Activated naive CD4-positive, alpha-beta T cell treated with anti-CD3 and anti-CD28 coated beads, Interleukin-2, amount 50 U/mL, for 24 hours (primary cell): ENCODE data around the gene PLSCR2.
"Not testable (repeated sequence)": the region's sequence is repeated elsewhere in the genome, so short reads cannot be mapped to it uniquely, and the experiment has no call there.

ENCODE experiments used
- H3K27ac Mint-ChIP-seq: one replicate; pipeline ENCODE4 v1.8.0; 2021; ENCODE audit warnings: mild to moderate bottlenecking, mixed read lengths
- H3K27me3 Mint-ChIP-seq: one replicate; pipeline ENCODE4 v1.8.0; 2021; ENCODE audit warnings: mixed read lengths
- H3K36me3 Mint-ChIP-seq: one replicate; pipeline ENCODE4 v1.8.0; 2021; ENCODE audit warnings: mixed read lengths
- H3K4me1 Mint-ChIP-seq: one replicate; pipeline ENCODE4 v1.8.0; 2021; ENCODE audit warnings: mixed read lengths
- H3K4me3 Mint-ChIP-seq: one replicate; pipeline ENCODE4 v1.8.0; 2021; ENCODE audit warnings: mild to moderate bottlenecking, mixed read lengths
- H3K9me3 Mint-ChIP-seq: one replicate; pipeline ENCODE4 v1.8.0; 2021; ENCODE audit warnings: mixed read lengths

PLSCR2 gene

DNA sequence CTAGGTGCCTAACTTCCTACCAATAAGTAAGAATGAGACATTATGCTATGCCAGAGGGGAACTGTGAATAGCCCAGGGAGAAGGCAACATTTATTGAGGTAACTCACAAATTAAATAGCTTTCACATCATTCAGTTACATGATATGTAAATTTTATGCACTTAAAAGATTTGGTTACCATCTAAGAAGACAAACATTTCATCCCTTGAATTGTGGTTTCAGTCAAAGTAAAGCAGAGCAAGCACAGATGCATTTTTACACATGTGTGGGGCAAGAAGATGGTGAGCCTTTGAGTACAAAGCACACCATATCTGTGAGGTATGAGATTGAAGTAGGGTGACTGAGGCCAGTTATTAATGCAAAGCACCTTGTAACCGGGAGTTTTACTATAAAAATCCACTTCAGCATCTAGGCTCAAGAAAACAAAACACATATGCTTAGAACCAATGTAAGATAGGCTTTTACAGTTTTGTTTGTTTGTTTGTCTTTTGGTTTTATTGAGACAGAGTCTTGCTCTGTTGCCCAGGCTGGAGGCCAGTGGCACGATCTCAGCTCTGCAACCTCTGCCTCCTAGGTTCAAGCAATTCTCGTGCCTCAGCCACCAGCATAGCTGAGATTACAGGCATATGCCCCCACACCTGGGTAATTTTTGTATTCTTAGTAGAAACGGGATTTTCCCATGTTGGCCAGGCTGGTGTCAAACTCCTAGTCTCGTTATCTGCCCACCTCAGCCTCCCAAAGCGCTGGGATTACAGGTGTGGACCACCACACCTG lies 3.5 kb downstream of the PLSCR2 start:
- H3K27ac Mint-ChIP-seq, result no peak overlapping the region
- no peaks in the 10 kb centered on the region for H3K36me3 Mint-ChIP-seq
- no peaks in the 10 kb centered on the region for H3K9me3 Mint-ChIP-seq
- peaks cover 7% of the 10 kb centered on the region for H3K4me1 Mint-ChIP-seq
- H3K27me3 Mint-ChIP-seq, result no peaks in the 10 kb centered on the region
- no peak overlapping the region for H3K4me3 Mint-ChIP-seq

DNA sequence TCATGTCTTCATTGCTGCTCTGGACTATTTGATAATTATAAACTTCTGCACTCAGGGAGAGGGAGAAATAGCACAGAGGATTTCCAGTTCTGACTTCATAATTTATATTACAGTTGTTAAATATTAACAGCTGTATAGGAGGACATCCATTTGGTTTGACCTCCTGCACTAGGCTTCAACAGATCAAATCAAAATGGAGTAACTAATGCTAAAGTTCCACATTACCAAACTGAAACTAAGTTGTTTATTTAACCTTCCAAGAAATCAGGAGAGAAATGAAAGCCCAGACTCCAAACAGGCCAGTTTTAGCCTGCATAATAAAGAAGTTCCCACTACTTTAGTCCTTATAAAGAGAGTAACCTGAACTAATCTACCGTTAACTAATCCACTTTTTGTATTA lies 4.6 kb downstream of the PLSCR2 start:
- H3K36me3 Mint-ChIP-seq, result peaks cover 2% of the 10 kb centered on the region
- H3K9me3 Mint-ChIP-seq, result no peaks in the 10 kb centered on the region
- peaks cover 7% of the 10 kb centered on the region for H3K4me1 Mint-ChIP-seq
- H3K27me3 Mint-ChIP-seq, result no peaks in the 10 kb centered on the region
- no peak overlapping the region for H3K27ac Mint-ChIP-seq
- no peak overlapping the region for H3K4me3 Mint-ChIP-seq

DNA sequence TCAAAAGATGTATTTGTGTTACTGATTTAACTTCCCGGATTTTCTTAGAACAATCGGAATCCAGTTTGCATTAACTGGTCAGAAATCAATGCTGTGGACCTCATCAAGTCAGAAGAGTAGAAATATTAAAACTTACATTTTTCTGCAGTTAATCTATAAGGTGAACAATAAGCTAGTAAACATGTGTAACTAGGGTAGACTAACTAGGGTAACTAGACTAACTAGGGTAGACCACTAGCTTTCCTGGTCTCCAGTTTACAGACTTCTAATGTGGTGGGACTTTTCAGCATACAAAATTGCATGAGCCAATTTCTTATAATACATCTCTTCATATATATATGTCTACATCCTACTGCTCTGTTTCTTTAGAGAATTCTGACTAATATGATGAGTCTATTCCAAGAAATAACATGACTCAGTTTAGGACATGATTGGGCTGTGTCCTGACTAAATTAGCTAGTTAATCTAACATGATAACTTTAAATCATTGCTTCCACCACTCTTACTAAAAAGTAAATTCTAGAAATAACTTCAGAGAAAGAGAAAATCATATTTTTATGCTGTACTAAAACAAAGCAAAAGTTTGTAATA lies 5.3 kb downstream of the PLSCR2 start:
- H3K27me3 Mint-ChIP-seq, result no peaks in the 10 kb centered on the region
- no peak overlapping the region for H3K4me3 Mint-ChIP-seq
- no peak overlapping the region for H3K27ac Mint-ChIP-seq
- H3K36me3 Mint-ChIP-seq, result peaks cover 2% of the 10 kb centered on the region
- peaks cover 7% of the 10 kb centered on the region for H3K4me1 Mint-ChIP-seq
- H3K9me3 Mint-ChIP-seq, result no peaks in the 10 kb centered on the region

DNA sequence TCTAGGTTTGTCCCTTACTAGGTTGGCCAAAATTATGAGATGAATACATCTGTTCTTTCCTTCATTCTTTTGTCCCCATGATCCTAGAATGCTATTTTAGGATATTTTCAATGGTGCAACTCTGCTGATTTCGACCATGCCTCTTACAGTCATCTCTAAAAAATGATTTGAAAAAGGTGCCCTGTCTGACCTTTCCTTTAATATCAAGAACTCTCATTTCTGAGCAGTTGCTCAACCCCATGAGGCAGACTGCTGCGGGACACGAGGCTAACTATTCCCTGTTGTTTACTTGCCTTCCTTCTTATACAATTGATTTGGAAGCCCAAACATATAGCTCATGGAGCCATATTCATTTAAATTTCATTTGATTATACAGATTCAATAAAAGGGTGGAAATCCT lies 14.6 kb downstream of the PLSCR2 start:
- no peaks in the 10 kb centered on the region for H3K27me3 Mint-ChIP-seq
- H3K36me3 Mint-ChIP-seq, result peaks cover 2% of the 10 kb centered on the region
- no peaks in the 10 kb centered on the region for H3K9me3 Mint-ChIP-seq
- H3K27ac Mint-ChIP-seq, result no peak overlapping the region
- no peak overlapping the region for H3K4me3 Mint-ChIP-seq
- no peaks in the 10 kb centered on the region for H3K4me1 Mint-ChIP-seq

DNA sequence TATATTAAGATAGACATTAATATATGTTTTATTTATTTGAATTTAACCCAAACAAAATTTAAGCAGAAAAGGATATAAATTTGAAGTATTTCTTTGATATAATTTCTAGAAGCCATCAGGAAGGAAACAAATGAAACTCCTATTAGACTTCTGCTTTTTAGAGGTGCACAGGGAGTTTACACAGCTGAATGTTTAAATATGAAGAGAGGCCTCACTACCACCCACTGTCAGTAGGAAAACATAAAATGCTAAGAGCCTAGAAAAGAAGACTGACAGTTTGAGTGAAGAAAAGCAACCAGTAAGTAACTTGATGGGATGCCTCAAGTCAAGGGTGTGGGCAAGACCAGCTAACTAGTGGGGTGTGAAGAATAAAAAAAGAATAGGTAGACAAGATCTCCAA lies 19.7 kb downstream of the PLSCR2 start:
- Mint-ChIP-seq H3K9me3 (peaks cover 20% of the 10 kb centered on the region), H3K4me3 (no peak overlapping the region), H3K36me3 (peaks cover 2% of the 10 kb centered on the region), H3K27ac (no peak overlapping the region), H3K27me3 (peaks cover 4% of the 10 kb centered on the region), H3K4me1 (no peaks in the 10 kb centered on the region)

DNA sequence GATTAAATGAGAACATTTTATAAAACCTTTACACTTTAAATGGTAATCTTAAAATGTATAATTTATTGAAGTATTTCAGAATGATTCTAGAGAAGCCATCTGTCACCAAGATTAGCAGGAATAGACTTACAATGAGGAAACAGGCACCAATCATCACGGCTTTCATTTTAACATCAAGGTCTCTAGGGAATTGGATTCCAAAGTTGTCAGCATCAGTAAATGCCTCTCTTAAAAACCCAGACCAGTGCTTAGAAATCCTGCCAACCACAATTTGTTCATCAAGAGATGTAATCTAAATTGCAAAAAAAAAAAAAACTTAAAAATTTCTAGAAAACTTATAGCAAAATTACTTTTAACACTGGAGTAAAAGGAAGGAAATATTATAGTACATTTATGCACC lies 20.3 kb downstream of the PLSCR2 start:
- H3K27ac Mint-ChIP-seq, result no peak overlapping the region
- no peaks in the 10 kb centered on the region for H3K4me1 Mint-ChIP-seq
- H3K9me3 Mint-ChIP-seq, result peaks cover 24% of the 10 kb centered on the region
- peaks cover 4% of the 10 kb centered on the region for H3K36me3 Mint-ChIP-seq
- H3K27me3 Mint-ChIP-seq, result peaks cover 7% of the 10 kb centered on the region
- no peak overlapping the region for H3K4me3 Mint-ChIP-seq

DNA sequence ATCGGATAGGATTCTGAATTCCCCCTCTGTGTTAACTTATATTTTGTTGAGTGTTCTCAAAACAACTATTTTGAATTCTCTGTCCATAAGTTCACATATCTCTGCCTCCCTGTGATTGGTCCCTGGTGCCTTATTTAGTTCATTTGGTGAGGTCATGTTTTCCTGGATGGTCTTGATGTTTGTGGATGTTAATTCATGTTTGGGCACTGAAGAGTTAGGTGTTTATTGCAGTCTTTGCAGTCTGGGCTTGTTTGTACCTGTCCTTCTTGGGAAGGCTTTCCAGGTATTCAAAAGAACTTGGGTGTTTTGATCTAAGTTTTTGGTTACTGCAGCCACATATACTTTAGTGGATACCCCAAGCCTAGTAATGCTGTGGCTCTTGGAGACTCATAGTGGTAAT lies 23.3 kb downstream of the PLSCR2 start:
- H3K27me3 Mint-ChIP-seq, result peaks cover 7% of the 10 kb centered on the region
- H3K36me3 Mint-ChIP-seq, result peaks cover 1% of the 10 kb centered on the region
- H3K27ac Mint-ChIP-seq, result no peak overlapping the region
- H3K4me1 Mint-ChIP-seq, result no peaks in the 10 kb centered on the region
- H3K9me3 Mint-ChIP-seq, result peaks cover 24% of the 10 kb centered on the region
- no peak overlapping the region for H3K4me3 Mint-ChIP-seq

DNA sequence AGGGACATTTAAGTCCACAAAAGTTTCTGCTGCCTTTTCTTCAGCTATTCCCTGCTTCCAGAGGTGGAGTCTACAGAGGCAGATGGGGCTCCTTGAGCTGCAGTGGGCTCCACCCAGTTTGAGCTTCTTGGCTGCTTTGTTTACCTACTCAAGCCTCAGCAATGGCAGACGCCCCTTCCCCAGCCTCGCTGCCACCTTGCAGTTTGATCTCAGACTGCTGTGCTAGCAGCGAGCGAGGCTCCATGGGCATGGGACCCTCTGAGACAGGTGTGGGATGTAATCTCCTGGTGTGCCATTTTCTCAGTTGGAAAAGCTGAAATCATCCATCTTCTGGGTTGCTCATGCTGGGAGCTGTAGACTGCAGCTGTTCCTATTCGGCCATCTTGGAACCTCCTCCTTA lies 29.1 kb downstream of the PLSCR2 start:
- H3K27ac Mint-ChIP-seq, H3K4me3 Mint-ChIP-seq, H3K36me3 Mint-ChIP-seq, H3K4me1 Mint-ChIP-seq: not testable (repeated sequence)
- Mint-ChIP-seq H3K9me3 (peaks cover 11% of the 10 kb centered on the region), H3K27me3 (peaks cover 11% of the 10 kb centered on the region)

DNA sequence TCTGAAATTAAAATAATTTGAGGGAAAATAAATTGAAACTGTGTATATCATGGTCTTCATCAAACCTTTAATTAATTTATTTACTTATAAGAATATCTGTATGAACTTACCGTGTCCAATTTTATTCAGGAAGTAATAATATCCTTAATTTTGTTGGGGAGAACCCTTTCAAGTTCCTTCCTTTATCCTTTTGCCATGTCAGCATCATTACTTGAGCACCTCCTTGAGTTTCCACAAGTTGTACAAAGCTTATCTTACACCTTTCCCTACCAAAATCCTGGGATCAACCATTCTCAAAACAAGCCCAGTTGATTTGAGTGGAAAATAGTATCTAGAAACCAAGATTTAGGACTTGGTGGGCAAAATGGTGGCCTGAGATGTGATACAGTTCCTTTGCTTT lies 37.3 kb downstream of the PLSCR2 start:
- no peak overlapping the region for H3K4me3 Mint-ChIP-seq
- H3K9me3 Mint-ChIP-seq, result peaks cover 5% of the 10 kb centered on the region
- H3K36me3 Mint-ChIP-seq, result no peaks in the 10 kb centered on the region
- peaks cover 5% of the 10 kb centered on the region for H3K27me3 Mint-ChIP-seq
- H3K27ac Mint-ChIP-seq, result no peak overlapping the region
- H3K4me1 Mint-ChIP-seq, result no peaks in the 10 kb centered on the region

DNA sequence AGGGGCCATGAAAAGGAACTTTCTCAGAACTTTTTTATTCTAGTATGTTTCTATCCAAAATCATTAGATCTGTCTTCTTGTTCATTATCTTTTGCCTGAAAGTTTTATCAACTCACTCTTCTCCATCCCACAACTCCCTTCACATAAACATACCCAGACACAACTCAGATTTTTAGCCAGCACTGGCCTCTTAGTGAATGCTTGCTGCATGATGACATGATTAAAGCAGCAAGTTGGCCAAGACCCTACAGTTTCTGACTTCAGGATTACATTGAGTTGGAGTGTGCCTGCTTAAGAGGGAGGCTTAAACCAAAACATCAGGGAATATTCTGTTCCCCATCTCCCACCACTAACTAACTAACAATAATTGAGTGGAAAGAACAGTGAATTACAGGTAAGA lies 38.1 kb downstream of the PLSCR2 start:
- Mint-ChIP-seq H3K4me3 (no peak overlapping the region), H3K4me1 (no peaks in the 10 kb centered on the region), H3K27me3 (peaks cover 2% of the 10 kb centered on the region), H3K36me3 (no peaks in the 10 kb centered on the region), H3K9me3 (peaks cover 5% of the 10 kb centered on the region), H3K27ac (no peak overlapping the region)

DNA sequence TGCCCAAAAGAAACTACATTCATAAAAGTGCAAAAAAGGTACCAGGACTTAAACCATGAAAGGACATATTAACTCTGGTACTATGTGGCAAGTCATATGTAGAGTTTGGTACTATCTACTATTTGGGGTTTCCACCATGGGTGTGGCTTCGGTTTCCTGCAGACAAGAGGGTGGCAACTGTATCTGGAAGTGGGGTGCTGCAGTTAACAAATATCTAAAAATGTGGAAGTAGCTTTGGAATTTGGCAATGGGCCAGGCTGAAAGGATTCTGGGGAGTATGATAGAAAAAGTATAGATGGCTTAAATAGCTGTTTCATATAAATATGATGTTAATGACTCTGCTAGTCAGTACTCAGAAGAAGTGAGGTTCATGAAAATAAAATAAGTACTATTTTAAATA lies 44.0 kb downstream of the PLSCR2 start:
- H3K4me1 Mint-ChIP-seq, result no peaks in the 10 kb centered on the region
- no peaks in the 10 kb centered on the region for H3K36me3 Mint-ChIP-seq
- H3K4me3 Mint-ChIP-seq, result no peak overlapping the region

DNA sequence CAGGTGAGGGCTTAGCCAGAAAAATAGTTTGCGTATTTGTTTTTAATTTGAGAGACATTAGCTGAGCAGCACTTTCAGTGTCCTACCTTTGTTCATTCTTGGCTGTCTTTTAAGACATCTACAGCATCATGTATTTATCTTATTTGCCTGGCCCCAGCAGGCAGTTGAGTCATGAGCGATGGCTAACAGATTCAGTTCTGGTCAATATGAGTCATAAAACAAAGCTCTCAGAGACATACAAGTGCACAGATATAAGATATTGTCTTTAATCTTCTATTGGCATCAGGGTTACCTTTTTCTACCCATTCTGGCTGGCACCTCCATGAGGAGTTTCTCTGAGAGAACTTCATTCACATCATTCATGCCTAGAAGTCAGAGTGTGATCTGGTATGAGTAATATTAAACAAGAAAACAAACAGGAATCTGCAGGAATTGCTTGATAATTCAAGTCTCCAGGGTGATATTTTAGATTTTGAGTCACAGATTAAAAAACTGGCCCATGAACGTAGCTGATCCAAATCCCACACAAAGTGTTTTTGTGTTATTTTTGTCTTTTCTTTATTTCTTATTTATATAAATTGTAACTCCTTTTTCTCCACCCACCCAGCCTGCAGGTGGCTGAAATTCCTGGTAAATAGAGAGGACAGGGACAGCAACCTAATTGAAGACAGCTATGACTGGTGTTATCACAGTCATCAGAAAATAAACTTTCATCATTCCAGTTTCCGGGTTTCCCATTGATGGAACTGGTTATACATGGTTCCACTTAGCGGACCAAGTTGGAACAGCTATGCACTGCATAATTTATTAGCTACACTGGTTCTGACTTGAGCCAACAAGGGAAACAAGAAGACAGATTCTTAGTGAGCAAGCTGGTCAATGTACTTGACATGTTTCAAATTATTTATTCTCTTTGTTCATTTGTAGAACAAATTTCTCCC lies 47.3 kb downstream of the PLSCR2 start:
- H3K36me3 Mint-ChIP-seq, result no peaks in the 10 kb centered on the region
- no peaks in the 10 kb centered on the region for H3K9me3 Mint-ChIP-seq
- no peak overlapping the region for H3K4me3 Mint-ChIP-seq
- peaks cover 1% of the 10 kb centered on the region for H3K27me3 Mint-ChIP-seq
- no peaks in the 10 kb centered on the region for H3K4me1 Mint-ChIP-seq
- H3K27ac Mint-ChIP-seq, result no peak overlapping the region

More for the DNA sequence above, 44.0 kb downstream of the PLSCR2 start:
- H3K27ac Mint-ChIP-seq, result no peak overlapping the region
- H3K27me3 Mint-ChIP-seq, result peaks cover 1% of the 10 kb centered on the region
- H3K9me3 Mint-ChIP-seq, result no peaks in the 10 kb centered on the region

DNA sequence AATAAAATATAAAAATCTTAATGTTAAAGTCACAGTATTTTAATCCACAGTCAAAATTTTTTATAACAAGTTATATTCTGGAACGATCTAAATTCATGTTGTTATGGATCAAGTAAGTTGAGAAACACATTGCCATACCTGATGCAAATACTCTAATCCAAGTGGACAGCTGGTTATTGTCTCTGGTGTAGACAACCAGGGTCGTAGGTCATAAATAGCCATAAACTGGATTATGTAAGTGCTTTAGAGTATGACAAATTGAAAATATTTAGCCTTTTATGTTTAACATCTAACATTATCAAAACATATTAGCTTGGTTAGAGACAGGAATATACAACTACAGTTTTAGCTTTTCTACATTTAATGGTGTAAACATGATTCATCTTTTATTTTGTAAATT lies 53.0 kb downstream of the PLSCR2 start:
- Mint-ChIP-seq H3K4me3 (no peak overlapping the region), H3K27me3 (no peaks in the 10 kb centered on the region), H3K36me3 (peaks cover 2% of the 10 kb centered on the region), H3K27ac (no peak overlapping the region), H3K9me3 (peaks cover 17% of the 10 kb centered on the region), H3K4me1 (no peaks in the 10 kb centered on the region)

DNA sequence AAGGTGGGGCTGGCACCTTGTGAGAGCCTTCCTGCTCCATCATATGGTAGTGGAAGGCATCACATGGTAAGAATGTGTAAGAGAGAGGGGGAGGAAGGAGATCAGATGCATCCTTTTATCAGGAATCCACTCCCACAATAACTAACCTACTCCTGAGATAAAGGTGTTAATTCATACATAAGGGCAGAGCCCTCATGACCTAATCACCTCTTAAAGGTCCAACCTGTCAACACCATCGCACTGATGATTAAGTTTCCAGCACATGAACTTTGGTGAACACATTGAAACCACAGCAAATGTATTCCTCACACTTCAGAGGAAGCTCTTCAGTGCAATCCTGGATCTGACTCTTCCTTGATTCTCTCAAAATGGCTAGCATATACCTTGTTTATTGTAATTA lies 55.4 kb downstream of the PLSCR2 start:
- Mint-ChIP-seq H3K27ac (no peak overlapping the region), H3K9me3 (peaks cover 17% of the 10 kb centered on the region), H3K27me3 (no peaks in the 10 kb centered on the region), H3K4me3 (no peak overlapping the region), H3K36me3 (peaks cover 2% of the 10 kb centered on the region), H3K4me1 (no peaks in the 10 kb centered on the region)

DNA sequence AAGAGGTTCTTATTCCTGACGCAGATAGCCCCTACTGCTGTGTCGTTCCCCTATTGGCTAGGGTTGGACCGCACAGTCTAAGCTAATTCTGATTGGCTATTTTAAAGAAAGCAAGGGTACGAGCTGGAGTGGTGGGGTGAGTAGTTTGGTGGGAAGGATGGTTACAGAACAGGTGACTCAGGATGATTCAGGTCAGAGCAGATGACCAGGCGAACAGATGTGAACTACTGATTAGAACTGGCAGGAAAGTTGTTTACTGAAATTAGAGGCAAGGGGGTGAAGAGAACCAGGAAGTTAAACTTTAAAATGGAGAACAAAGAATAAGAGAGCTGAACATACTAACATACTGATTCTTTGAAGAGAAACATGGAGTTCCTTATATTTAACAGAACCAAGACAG lies 56.6 kb downstream of the PLSCR2 start:
- H3K9me3 Mint-ChIP-seq, result peaks cover 17% of the 10 kb centered on the region
- H3K27me3 Mint-ChIP-seq, H3K27ac Mint-ChIP-seq, H3K4me1 Mint-ChIP-seq, H3K4me3 Mint-ChIP-seq, H3K36me3 Mint-ChIP-seq: not testable (repeated sequence)

DNA sequence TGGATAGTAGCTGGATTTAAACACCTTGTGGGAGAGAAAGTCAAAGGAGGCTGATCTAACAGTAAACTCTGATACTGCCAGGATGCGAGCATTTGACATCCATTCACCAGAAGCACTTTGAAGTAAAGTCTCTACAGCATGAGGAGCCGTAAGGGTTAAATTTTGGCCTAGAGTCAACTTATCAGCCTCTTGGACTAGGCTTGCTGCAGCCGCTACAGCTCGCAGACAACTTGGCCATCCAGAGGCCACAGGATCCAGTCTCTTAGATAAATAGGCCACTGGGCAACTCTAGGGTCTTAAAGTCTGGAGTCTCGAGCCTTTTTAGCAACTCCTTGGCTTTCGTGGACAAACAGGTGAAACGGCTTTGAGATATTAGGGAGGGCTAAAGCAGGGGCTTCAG lies 61.4 kb downstream of the PLSCR2 start:
- Mint-ChIP-seq H3K9me3 (peaks cover 8% of the 10 kb centered on the region), H3K36me3 (peaks cover 2% of the 10 kb centered on the region), H3K4me3 (no peak overlapping the region), H3K4me1 (no peaks in the 10 kb centered on the region), H3K27ac (no peak overlapping the region), H3K27me3 (peaks cover 2% of the 10 kb centered on the region)
